Retinal pigment epithelial cell (primary cell): ENCODE results near the gene HEPHL1.
"Not testable (repeated sequence)": the region's sequence is repeated elsewhere in the genome, so short reads cannot be mapped to it uniquely, and the experiment has no call there.

Experiments used
- DNase-seq: peaks from one replicate; pipeline ENCODE4 v3.0.0-alpha.2; 2010; ENCODE audit warnings: low read depth
- H3K4me3 ChIP-seq: 2 replicates; pipeline ENCODE4 v1.5.1; 2011; ENCODE audit warnings: mild to moderate bottlenecking, low read length, control low read depth, moderate library complexity
- TF ChIP-seq, protein P1 (sequence below): conservative IDR thresholded peaks from 2 replicates; pipeline ENCODE4 v1.5.1; 2011; ENCODE audit warnings: low read depth, low read length, control low read depth, inconsistent platforms

Gene HEPHL1

DNA sequence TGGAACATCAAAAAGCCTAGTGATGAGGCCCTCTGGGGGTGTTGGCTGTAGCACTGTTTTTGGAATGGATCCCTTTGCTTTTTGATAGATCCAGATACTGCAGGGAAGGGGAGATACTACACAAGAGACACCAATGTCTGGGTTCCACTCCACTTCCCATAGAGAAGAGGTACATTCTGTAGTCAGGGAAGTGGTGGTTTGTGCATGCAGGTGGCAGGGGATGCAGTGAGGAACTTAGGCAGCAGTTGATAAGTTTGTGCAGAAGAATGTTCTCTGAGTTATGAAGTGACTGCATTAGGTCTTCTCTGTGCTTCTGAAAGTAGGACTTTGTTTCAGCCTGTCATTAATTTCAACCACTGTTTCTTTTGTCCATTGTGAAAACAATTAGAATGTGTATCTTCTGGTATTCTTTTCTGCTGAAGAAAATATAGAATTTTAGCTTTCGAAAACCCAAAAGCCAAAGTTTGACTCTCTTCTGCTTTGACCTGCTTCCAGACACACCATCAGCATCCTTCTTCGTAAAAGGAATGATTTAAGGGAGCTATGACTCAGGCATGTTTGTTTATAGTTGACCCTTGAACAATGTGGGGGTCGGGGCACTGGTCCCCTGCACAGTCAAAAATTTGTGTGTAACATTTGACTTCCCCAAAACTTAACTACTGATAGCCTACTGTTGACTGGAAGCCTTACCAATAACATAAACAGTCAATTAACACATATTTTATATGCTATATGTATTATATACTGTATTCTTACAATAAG, 133.1 kb downstream of the HEPHL1 start:
- no peak for DNase-seq
- TF ChIP-seq, protein P1, sequence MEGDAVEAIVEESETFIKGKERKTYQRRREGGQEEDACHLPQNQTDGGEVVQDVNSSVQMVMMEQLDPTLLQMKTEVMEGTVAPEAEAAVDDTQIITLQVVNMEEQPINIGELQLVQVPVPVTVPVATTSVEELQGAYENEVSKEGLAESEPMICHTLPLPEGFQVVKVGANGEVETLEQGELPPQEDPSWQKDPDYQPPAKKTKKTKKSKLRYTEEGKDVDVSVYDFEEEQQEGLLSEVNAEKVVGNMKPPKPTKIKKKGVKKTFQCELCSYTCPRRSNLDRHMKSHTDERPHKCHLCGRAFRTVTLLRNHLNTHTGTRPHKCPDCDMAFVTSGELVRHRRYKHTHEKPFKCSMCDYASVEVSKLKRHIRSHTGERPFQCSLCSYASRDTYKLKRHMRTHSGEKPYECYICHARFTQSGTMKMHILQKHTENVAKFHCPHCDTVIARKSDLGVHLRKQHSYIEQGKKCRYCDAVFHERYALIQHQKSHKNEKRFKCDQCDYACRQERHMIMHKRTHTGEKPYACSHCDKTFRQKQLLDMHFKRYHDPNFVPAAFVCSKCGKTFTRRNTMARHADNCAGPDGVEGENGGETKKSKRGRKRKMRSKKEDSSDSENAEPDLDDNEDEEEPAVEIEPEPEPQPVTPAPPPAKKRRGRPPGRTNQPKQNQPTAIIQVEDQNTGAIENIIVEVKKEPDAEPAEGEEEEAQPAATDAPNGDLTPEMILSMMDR, result no peak
- no peak overlapping the region for H3K4me3 ChIP-seq

DNA sequence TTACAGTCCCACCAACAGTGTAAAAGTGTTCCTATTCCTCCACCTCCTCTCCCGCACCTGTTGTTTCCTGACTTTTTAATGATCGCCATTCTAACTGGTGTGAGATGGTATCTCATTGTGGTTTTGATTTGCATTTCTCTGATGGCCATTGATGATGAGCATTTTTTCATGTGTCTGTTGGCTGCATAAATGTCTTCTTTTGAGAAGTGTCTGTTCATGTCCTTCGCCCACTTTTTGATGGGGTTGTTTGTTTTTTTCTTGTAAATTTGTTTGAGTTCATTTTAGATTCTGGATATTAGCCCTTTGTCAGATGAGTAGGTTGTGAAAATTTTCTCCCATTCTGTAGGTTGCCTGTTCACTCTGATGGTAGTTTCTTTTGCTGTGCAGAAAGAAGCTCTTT, 136.2 kb downstream of the HEPHL1 start:
- DNase-seq, H3K4me3 ChIP-seq: not testable (repeated sequence)
